ENCODE results near the gene FOXP2.

DNA sequence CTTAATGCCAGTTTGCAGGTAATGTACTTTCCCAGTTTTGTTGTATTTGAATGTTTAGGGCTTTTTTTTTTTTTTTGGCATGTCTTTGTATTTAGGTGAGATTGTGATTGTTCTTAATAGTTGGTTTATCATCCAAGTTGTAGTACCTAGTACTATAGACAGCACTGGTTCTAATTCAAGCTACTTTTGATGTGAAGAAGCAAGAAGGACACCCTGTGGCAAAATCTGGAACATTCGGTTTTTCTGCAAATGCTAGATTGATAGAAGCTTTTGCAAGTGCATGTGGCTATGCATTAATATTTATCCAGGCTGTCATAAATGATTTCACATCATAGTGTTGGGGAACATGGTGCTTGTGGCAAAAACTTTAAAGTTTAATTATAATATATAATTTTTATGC lies 248.9 kb downstream of the FOXP2 start:
- TF ChIP-seq POLR2A (IDR thresholded peaks at IDR 0.05): no peak
- TF ChIP-seq, protein P1, sequence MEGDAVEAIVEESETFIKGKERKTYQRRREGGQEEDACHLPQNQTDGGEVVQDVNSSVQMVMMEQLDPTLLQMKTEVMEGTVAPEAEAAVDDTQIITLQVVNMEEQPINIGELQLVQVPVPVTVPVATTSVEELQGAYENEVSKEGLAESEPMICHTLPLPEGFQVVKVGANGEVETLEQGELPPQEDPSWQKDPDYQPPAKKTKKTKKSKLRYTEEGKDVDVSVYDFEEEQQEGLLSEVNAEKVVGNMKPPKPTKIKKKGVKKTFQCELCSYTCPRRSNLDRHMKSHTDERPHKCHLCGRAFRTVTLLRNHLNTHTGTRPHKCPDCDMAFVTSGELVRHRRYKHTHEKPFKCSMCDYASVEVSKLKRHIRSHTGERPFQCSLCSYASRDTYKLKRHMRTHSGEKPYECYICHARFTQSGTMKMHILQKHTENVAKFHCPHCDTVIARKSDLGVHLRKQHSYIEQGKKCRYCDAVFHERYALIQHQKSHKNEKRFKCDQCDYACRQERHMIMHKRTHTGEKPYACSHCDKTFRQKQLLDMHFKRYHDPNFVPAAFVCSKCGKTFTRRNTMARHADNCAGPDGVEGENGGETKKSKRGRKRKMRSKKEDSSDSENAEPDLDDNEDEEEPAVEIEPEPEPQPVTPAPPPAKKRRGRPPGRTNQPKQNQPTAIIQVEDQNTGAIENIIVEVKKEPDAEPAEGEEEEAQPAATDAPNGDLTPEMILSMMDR (IDR thresholded peaks at IDR 0.05 in 8 of 11, conservative IDR thresholded peaks at IDR 0.05 in 3 of 11): peak in 2 of 11 experiments; percentile 14 to 20
- TF ChIP-seq POLR2AphosphoS5 (IDR thresholded peaks at IDR 0.05): no peak
